AG04449 (cell line): ENCODE results near the gene MRPS27.

Experiments
- CTCF ChIA-PET: fragments of 350-600 bp; formaldehyde crosslinking; extraction: SDS; loops from one replicate; lab custom pipeline; 2021; ENCODE audit warnings: antibody characterized with exemption; lab: Yijun Ruan, JAX
- POLR2A ChIA-PET: fragments of 400-600, 350-600 bp; formaldehyde crosslinking; extraction: SDS; loops from one replicate; lab custom pipeline; 2020; ENCODE audit warnings: antibody characterized with exemption, inconsistent platforms; lab: Yijun Ruan, JAX
- DNase-seq: peaks from one replicate; pipeline ENCODE4 v3.0.0-alpha.2; 2010; ENCODE audit warnings: low read depth, low spot score
- H3K4me3 ChIP-seq: 2 replicates; pipeline ENCODE4 v1.5.1; 2011; ENCODE audit warnings: low read depth, mild to moderate bottlenecking, control low read depth, low read length
- TF ChIP-seq, protein P1 (sequence below): IDR thresholded peaks from one replicate; pipeline ENCODE4 v1.5.1; 2011; ENCODE audit warnings: mild to moderate bottlenecking, moderate library complexity, low read length, control low read depth, inconsistent platforms; ENCODE audit not compliant: insufficient read depth; ENCODE audit errors: missing control alignments

Gene MRPS27

DNA sequence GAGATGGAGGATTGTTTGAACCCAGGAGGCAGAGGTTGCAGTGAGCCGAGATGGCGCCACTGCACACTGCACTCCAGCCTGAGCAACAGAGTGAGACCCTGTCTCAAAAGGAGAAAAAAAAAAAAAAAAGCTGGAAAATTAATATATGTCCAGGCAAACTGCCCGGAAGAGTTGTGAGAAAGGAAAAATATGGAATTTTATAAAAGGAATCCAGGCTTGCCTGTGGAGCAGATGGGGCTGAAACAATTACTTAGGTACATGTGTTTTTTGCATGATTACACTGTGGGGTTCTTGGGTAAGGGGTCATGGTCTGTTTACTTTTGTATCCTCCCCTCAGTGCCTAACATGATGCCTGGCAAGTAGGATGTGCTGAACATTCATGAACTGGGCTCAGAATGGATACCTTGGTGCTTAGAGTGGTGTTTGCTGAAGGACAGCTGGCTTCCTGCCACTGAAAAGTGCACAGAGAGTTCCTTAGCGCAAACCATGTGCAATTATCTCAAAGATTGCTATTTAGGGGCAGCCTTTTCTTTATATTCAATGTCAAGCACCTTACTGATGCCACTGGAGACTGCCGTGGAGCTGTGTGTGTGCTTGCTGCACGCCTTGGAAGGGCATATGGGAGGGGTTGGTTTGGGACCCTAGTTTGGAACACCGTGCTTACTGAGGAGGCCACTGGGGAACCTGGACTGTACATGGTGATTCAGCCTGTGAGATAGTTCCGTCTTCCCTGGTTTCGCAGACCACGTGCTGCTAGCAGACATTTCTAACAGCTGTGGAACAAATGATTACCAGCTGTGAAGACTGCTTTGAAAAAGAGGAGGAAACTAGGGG, 134.3 kb downstream of the MRPS27 start:
- TF ChIP-seq, protein P1, sequence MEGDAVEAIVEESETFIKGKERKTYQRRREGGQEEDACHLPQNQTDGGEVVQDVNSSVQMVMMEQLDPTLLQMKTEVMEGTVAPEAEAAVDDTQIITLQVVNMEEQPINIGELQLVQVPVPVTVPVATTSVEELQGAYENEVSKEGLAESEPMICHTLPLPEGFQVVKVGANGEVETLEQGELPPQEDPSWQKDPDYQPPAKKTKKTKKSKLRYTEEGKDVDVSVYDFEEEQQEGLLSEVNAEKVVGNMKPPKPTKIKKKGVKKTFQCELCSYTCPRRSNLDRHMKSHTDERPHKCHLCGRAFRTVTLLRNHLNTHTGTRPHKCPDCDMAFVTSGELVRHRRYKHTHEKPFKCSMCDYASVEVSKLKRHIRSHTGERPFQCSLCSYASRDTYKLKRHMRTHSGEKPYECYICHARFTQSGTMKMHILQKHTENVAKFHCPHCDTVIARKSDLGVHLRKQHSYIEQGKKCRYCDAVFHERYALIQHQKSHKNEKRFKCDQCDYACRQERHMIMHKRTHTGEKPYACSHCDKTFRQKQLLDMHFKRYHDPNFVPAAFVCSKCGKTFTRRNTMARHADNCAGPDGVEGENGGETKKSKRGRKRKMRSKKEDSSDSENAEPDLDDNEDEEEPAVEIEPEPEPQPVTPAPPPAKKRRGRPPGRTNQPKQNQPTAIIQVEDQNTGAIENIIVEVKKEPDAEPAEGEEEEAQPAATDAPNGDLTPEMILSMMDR: no peak
- ChIA-PET CTCF (no interaction called here), POLR2A (no interaction called here)
- DNase-seq: no peak
- H3K4me3 ChIP-seq: no peak overlapping the region

DNA sequence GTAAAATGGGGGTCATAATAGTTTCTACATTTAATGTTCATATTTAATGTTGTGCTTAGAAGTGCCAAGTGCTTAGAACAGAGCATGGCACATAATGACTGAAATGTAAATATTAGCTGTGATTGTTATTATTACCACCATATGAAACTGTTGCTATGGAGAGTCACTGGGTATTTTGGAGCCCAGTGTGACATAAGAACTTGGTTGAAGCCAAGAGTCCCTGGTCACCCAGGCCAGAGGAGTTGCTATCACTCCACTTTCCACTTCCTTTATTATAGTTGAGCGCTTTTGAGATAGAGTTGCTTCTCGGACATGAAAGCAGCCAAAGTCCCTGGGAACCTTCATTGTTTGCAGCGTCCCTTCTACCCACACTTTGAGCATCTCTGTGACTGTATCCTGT, 135.6 kb downstream of the MRPS27 start:
- CTCF ChIA-PET: interaction anchor here (1.6 kb wide), 1 partner anchor 124 kb away, joined by 4 read pairs; no protein-coding TSS in a partner anchor

DNA sequence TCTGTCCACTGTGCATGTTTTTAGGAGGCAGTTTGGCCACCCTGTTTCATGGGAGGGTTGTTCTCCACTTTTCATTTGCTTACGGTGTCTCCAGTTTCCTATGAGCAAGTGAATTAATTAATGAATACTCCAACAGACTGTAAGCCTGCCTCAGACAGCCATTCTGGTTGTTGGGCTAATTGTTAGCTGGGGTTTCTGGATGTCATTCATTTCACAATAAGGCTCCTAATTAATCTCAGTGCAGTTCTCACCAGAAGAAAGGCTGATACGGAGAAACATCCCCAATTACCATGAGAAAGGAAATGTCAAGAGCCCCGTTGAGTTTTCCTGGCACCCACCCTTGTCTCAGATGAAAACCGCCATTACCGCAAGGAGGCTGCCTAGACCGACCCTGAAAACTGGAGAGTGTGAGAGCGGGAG, 136.9 kb downstream of the MRPS27 start:
- no peak for DNase-seq
- TF ChIP-seq, protein P1: no peak
- POLR2A ChIA-PET: no interaction called here
- CTCF ChIA-PET: interaction anchor here (1.1 to 1.6 kb wide), 2 partner anchors 9 to 125 kb away, joined by 3 to 4 read pairs; no protein-coding TSS in a partner anchor
- no peak overlapping the region for H3K4me3 ChIP-seq

More for the DNA sequence above, 135.6 kb downstream of the MRPS27 start:
- TF ChIP-seq, protein P1: no peak
- POLR2A ChIA-PET: no interaction called here
- DNase-seq: no peak
- H3K4me3 ChIP-seq: no peak overlapping the region

DNA sequence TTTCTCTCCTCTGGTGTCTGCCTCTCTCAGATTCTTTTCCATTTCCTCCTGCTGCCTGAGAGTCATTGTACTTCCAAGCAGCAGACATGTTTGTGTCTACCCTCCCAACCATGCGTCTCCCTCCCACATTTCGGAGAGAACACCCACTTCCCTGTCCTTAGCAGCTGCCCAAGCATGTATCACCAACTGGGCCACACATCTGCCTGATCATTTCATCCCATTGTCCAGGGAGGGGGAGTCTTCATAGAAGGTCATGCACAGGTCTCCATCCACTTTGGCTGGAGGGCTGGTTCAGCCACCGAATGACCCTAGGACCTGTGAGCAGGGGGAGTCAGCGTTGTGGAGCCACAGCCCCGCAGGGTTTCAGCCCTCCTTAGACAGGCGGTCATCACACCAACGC, 137.4 kb downstream of the MRPS27 start:
- H3K4me3 ChIP-seq: no peak overlapping the region
- TF ChIP-seq, protein P1: no peak
- no peak for DNase-seq
- POLR2A ChIA-PET: no interaction called here
- CTCF ChIA-PET: no interaction called here

- ChIA-PET CTCF (interaction anchor here (1.0 to 1.7 kb wide), 2 partner anchors 100 to 398 kb away, joined by 3 to 7 read pairs; no protein-coding TSS in a partner anchor), POLR2A (no interaction called here)
- DNase-seq: no peak
- peak overlapping the region; percentile 34 for H3K4me3 ChIP-seq
- TF ChIP-seq, protein P1: no peak
Observed at GRCh38 chr5:72180925-72181324, 139.1 kb downstream of the MRPS27 start.

DNA sequence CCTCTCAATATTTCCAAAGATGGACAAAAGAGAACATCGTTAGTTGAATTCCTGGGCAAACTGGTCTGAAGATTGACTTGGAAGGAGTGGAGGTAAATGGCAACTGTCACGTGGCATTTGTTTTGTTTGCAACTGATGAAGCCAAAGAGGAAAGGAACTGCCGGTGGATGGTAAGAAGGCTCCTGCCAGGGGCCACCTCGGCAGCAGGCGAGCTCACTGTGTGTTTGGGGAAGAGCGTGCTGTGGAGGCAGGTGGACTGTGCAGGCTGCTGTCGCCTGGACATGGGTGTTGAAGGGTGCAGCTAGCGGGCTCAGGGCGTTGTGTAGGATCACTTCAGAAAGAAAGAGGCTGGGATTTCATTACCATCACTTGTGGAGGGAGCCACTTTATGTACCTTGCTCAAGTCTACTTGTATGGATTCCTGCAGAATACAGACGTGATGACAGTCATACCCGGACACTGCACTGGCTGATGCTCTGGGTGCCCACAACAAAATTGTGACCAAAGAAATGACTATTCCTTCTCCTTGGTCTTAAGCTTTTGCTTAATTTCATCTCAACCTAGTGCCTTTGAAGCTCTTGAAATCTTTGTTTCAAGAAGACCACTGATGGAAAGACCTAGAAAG, 140.1 kb downstream of the MRPS27 start:
- DNase-seq: no peak
- H3K4me3 ChIP-seq: peak overlapping the region; percentile 46
- TF ChIP-seq, protein P1: no peak
- CTCF ChIA-PET: interaction anchor here (1.0 to 1.7 kb wide), 3 partner anchors 14 to 397 kb away, joined by 3 to 7 read pairs (median 5); no protein-coding TSS in a partner anchor
- POLR2A ChIA-PET: interaction anchor here (0.9 kb wide), 1 partner anchor 9 kb away, joined by 3 read pairs; no protein-coding TSS in a partner anchor
